ENCODE measurements around the gene CPEB1. TPM values are rescaled to one million over a fixed set of nuclear protein-coding genes. Genes with fewer than 3 reads are reported as not detected.
"Not testable (repeated sequence)": the region's sequence is repeated elsewhere in the genome, so short reads cannot be mapped to it uniquely, and the experiment has no call there.

Gene CPEB1
- total RNA-seq, 1 donor from 2014 or later = 4.8 TPM

DNA sequence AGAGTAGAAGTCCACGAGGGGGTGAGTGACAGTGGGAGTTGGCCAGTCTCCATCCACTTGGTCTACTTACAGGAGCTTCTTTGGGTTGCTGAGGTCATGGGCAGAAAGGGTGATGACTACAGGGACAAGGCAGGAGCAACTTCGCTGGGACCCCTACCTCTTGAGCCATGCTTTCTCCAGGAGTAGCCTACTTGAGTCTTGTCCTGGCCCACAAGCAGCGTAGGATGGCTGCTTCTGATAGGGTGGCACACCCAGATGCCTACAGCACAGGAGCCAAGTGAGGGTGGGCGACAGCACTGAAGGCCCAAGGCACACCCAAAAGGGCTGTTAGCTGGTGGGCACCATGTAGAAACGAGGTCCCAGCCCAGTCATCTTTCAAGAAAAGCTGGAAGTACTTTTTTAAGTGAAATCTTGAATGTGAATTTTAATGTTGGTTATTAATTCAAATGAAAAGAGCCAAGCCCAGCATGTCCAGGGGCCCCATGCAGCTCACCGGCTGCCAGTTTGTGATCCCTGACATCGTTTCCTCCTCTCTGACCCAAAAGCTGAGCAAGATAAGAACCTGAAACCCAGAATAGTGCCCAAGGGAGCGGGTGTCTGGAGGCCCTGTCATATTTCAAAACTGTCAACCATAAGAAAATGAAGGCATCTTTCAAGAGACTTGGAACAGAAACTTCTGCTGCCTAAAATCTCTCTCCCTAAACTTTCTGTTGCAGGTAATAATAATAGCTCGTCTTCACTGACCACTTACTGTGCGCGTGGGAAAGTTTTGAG, 2.2 kb upstream of the CPEB1 start:
- no peak for DNase-seq (ENCODE audit: low spot score)

DNA sequence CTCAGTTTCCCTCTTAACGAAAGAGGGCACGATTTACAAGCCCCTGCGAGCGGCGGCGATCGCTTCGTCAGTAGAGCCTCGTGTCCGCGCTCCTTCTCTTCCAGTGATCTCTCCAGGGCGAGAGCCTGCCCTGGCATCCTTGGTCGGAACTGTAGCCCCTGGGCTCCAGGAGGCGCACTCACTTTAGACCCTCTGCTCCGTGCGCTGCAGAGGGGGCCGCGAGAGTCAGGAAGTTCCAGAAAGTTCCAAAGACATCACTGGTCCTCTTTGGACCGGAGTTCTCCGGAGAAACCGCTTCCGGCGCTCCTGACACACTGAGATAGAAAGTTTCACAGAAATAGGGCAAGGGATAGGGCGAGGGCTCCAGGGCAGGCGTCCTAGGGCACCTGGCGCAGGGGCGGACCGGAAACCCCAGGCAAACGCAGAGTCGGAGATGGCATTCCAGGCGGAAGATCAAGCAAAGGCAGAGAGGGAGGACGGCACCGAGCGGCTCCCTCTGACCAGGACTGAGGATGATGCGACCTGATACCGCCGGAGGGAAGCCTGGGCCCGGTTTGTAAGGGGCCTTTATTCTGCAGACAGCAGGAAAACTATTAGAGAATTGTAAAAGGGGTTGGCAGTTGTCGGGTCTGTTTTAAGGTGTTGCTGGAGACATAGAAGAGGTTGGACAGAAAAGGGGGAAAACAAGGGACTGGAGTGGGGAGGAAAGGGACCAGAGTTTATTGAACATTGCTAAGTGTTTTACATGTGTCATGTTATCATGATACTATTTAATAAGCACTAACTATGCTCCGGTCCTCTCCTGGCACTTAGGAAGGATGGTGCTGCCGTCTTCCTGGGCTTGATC, 1.3 kb upstream of the CPEB1 start:
- DNase-seq (ENCODE audit: low spot score) = no peak

DNA sequence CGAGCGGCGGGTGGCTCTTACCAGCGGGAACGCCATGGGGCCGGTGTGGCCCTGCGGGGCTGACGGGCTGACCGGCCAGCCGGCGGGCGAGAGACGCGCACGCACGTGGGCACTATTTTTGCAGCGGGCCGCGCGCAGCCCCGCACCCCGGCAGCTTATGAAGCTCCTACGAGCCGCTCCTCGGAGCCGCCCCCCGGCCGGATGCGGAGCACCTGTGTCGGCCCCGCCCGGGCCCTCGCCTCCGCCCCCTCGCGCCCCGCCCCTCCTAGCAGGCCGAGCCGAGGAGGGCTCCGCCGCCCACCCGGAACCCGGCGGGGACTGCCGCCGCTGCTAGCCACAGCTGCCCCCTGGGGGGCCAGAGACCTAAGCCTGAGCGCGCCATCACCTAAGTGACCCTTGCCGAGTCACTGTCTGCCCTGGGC, 683 bp upstream of the CPEB1 start:
- no peak for DNase-seq (ENCODE audit: low spot score)

DNA sequence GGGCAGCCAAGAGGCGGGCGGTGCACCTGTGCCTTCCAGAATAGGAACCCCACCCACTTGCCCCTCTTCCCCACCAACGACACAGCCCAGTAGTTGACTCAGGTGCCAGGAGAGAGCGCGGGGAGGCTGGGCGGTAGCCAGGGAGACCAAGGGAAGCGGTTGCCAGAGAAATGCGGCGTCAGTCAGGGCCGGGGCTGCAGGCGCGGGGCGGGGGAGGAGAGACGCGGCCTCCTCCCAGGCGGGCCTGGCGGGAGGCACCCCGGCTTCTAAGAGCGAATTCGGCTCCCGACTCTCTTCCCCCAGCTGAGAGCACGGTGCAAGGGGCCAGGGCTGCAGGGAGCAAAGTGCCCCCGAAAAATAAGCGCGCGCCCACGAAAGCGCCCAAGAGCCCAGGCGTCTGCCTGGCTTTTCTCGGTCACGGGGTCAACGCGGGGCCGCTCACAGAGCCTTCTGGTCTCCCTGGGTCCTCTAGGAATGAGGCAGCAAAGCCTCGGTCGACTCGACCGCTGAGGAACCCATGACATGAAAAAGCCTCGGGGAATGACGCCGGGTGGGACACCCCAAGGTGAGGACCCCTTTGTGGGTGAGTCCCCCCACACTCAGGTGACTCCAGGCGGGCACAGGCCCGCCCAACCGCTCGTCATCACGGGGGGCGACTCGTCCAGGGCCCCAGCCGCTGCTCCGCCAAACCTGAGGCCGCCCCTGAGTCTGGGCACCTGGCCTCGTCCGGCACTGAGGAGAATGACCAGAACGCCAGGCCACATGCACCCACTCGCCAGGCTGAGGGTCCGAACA, 716 bp downstream of the CPEB1 start:
- no peak for DNase-seq (ENCODE audit: low spot score)

DNA sequence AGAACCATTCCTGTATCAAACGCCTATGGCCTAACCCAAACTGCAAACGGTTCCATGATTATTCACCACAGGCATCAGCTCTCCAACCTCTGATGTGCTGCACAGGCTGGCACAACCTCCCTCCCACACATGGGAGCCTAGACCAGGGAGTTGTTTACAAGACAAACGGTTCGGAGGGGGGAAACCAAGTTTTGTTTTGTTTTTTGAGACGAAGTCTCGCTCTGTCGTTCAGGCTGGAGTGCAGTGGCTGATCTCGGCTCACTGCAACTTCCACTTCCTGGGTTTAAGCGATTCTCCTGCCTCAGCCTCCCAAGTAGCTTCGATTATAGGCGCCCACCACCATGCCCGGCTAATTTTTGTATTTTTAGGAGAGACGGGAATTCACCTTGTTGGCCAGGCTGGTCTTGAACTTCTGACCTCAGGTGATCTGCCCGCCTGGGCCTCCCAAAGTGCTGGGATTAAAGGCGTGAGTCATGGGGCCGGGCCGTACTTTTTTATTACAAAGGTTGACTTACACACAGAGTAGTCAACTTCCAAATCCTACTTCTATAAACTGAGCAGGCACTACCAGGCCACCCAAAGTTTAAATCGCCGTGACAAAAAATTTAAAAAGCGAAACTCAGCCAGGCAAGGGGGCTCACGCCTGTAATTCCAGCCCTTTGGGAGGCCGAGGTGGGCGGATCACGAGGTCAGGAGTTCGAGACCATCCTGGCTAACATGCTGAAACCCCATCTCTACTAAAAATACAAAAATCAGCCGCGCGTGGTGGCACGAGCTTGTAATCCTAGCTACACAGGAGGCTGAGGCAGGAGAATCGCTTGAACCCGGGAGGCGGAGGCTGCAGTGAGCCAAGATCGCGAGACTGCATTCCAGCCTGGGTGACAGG, 2.0 kb downstream of the CPEB1 start:
- not testable (repeated sequence) for DNase-seq (ENCODE audit: low spot score)

DNA sequence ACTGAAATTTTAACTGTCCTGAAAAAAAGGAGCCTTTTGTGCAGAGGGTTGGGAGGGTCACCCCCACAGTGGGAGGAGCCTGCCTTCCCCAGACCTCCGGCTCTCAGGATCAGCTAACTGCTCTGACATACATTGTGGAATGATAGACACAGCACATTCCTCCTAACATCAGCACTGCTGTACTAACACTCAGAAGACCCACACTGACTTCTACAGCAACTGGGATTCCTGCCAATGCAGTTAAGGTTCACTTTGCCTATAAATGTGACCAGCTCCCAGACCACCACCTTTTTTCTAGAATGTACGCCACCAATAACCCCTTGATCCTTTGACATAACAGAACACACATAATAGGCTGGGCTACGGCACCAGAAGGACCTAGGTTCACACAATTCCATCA, 3.2 kb downstream of the CPEB1 start:
- DNase-seq (ENCODE audit: low spot score) = no peak

DNA sequence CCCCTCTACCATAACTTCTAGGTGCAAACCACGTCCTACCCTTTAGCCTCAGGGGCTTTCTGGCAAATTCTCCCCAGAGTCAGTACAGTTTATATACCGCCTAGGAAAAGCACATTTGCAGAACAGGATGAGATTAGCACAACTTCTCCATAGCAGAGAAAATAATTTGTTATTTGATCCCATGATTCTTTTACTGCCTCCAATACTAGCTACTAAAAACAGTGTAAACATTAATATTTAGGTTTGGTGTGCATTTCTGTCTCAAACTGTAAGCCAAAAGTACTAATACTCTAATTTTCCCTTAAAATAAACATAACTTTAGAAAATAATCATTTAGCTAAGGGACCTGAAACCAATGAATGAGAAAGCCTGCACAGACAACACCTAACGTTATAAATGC, 4.5 kb downstream of the CPEB1 start:
- DNase-seq (ENCODE audit: low spot score) = no peak

DNA sequence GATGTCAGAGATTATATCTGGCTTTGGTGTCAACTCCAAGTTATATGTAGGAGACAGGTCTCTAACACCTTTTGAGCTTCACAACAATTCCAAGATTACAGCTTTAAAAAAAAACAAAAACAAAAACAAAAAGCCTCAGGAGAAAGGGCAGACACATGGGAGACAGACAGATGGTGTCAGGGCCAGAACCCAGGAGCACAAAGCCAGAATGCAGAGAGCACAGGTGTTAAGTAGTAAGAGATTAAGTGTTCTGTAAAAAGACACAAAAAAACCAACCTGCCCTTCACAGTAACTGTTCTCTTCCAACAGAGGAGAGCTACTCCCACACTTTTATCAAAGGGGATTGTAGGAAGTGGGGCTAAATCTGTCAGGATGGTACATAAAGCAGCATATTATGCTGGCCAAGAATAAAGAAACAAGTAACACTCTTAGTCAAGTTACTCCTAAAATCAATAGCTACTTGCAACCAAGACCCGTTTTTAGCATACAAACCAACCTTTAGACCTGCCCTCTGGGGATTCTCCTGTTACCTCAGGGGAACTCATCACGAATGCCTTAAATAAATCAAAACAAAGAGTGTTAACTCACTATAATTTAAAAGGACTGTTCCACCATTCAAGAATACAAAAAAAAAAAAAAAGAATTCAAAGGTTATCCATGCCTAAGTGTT, 5.9 kb downstream of the CPEB1 start:
- no peak for DNase-seq (ENCODE audit: low spot score)

DNA sequence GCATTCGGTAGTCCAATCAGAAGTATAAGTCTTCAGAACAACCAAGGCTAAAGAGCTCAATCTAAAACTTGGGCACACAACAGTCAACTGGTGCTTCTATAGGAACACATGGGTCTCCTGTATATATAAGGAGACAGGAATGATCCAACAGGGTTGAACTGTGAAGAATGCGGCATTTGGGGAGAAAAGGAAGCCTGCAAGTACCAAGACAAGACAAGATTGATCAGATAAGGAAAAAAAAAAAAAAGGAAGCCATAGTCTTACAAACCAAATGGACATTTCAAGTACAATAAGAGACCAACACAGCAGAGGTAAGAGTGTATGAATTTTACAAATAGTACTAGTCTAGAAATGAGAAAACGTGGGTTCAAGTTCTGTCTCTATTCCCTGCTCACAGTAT, 6.5 kb downstream of the CPEB1 start:
- DNase-seq (ENCODE audit: low spot score) = no peak

DNA sequence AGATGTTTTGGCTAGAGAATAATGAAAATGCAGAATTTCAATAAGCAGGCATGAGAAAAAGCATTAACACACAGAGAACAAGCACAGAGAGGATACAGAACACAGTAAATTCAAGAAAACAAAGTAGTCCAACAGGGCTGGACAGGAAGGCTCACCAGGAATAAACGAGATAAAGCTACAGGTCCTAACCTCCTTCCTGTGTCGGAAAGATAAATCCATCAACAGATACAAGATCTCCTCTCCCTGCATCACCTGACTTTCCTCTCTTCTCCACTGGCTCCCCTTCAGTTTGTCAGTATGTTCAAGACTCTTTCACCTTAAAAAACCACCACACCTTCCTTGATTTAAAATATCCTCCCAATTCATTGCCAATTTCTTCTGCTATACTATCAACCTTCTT, 11.4 kb downstream of the CPEB1 start:
- no peak for DNase-seq (ENCODE audit: low spot score)

DNA sequence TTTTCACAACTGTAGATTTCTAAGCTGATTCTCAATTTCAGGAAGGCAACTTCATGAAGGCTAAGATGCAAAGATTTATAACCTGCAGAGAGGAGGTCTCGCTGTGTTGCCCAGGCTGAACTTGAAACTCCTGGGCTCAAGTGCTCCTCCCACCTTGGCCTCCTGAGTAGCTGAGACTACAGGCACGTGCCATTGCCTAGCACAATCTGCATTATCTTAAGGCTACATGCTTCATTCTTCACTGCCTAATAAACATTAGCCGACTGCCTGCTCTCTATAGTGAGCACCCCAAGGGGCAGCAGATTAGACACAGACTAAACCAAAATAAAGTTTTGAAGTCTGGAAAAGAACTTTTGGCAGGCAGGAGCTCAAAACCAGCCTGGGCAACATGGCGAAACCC, 17.1 kb downstream of the CPEB1 start:
- no peak for DNase-seq (ENCODE audit: low spot score)

DNA sequence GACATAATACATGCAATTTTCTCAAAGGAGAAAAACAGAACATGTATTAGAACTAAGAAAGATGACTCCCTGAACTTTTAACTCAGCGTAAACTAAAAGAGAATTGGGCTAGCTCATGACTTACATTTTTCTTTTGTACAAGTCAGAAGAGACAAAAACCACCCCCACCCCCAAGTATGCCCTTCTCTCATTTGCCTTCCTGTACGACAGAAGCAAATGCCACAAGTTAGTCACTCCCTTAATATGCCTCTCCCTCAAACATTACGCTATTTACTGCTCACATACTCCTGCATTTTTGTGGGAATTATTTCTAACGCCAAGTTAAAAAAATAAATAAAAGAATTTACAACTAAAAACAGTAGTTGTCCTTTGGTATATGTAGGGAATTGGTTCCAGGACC, 22.0 kb downstream of the CPEB1 start:
- no peak for DNase-seq (ENCODE audit: low spot score)

DNA sequence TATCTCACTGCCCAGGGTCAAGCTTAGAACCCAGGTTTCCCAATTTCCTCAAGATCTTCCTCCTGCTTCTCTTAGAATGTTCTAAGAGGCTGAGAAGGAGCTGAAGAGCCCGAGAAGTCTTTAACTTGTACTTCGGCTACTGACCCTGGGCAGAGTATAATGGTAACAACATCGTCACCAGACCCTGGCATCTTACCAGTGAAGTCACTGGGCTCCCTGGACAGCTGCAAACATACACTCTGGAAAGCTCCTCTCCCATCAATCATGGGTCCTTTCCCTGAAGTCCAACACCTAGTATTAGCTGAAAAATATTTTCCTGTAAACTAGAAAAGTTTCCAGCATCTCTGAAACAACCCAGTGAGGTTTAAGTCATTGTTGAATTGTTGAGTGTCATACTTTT, 22.7 kb downstream of the CPEB1 start:
- DNase-seq (ENCODE audit: low spot score) = no peak

DNA sequence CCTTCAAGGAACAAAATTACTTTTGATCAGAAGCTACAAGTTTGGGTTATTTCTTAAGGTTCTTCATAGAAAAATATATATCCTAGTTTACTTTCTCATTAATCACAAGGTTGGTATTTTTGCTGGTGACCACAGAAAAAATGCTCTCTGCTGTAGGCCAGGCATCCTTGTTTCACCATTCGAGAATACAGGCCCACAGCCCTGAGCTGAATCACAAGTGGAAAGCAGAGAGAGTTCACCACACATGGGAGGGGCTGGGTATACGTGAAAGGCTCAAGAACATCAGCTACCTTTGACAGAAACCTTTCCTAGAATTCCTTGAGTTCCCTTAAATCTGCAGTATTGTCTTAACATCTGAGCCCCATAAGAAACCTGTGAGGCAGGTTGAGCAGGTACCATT, 23.2 kb downstream of the CPEB1 start:
- no peak for DNase-seq (ENCODE audit: low spot score)

DNA sequence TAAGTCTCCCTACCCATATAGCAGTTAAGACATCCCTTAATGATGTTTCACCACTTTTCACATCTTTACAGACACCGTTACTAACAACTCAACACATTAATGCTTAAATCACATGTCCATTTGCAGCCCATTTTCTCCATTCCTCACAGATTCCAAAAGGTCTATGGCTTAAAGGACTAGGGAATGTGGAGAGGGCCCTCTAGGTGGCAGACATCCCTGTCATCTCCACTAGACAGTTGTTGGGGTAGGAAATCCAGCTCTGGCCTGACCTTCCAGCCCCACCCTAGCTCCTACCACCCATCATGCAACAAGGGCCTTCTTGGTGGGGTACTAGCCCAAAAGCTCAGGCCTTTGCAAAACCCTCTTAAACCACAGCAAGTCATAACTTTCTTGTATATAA, 25.2 kb downstream of the CPEB1 start:
- no peak for DNase-seq (ENCODE audit: low spot score)

DNA sequence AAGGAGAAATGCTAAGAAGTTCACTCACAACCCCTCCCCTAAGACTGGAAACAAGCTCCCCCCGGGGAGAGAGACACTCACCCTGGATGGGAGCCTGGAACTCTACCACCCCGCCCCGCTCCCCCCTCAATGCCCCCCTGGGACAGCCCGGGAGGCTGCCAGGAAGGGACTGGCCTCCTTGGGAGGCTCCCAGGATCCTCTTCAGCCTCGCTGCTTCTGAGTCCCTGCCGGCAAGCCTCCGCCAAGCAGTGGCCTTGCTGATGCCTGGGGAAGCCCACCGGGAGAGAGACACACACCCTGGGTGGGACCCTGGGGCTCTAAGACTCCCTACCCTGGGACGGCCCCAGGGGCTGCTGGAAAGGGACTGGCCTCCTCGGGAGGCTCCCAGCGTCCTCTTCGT, 33.4 kb downstream of the CPEB1 start:
- no peak for DNase-seq (ENCODE audit: low spot score)

DNA sequence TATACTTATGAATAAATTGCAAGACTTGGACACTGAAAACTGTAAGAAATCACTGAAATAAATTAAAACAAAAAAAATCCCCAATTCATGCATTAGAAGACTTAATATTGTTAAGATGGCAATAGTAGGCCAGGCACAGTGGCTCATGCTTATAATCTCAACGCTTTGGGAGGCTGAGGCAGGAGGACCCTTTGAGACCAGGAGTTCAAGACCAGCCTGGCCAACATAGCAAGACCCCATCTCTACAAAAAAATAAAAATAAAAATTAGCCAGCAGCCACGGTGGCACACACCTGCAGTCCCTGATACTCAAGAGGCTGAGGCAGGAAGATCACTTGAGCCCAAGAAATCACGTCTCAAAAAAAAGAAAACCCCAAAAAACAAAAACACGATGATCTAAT, 35.8 kb downstream of the CPEB1 start:
- DNase-seq (ENCODE audit: low spot score) = no peak

DNA sequence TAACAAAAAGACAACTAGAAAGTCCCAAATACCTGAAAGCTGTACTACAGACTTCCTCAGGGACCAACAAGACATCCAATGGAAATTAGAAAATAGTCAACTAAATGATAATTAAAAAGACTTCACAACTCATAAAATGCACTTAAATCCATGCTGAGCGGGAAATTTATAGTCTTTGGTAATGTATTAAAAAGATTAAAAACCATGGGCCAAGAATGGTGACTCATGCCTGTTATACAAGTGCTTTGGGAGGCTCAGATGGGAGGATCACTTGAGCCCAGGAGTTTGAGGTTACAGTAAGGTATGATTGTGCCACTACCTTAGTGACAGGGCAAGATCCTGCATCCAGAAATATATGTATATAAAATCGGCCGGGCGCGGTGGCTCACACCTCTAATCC, 45.0 kb downstream of the CPEB1 start:
- no peak for DNase-seq (ENCODE audit: low spot score)

DNA sequence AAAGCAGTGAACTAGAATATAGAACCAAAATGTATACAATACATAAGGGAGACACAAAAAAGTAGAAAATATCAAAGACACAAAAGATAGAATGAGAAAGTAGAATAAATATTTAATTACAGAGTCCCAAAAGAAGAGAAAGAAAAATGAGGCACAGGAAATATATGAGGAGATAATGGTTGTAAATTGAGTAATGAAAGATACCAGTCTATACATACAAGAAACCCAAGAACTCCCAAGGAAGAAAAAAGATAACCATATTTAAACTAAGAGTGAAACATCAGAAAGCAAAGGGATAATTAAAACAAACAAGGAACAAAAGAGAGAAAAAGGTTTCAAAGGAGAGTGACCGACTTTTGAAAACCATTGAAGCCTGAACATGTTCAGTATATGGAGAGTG, 47.3 kb downstream of the CPEB1 start:
- no peak for DNase-seq (ENCODE audit: low spot score)

DNA sequence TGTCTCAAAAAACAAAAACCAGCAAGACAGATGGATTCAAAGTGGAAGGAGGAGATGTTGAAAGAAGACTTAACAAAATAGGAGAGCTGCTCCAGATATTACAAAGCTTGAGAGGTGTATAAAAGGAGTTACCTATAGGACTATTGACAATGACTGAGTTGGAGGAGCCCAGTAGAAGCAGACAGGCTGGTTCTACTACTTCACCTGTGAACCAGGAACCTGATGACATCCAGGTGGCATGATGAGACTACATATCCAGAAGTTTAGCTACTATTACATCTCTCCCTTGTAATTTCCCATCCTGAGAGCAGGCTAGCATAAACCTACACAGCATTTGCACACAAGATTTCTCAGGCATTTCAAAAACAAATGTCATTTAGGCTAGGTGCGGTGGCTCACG, 49.3 kb downstream of the CPEB1 start:
- DNase-seq (ENCODE audit: low spot score) = no peak

DNA sequence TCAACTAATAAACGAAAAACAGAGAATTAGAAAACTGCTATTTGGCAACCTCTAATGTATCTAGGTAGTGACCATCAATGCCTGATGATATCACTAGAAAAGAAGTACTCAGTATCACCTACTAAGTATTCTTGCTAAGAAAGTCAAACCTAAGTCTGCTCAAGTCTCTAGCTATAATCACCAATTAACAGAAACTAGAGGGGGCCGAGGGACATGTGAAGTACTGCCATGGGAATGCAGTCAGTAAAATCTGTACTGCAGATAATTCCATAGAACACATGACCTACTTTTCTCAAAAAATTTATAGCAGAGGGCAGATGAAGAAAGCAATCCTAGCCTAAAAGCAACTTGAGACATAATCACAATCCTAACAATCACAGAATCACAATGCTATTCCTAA, 51.4 kb downstream of the CPEB1 start:
- DNase-seq (ENCODE audit: low spot score) = no peak
